ENCODE measurements around the gene GNAI3. TPM values are rescaled to one million over a fixed set of nuclear protein-coding genes. Genes with fewer than 3 reads are reported as not detected.

Gene GNAI3
- total RNA-seq, 1 donor from 2014 or later = 2.2 TPM

Other genes with a start within 250 kb of the GNAI3 start
- 0.35 TPM for gene MYBPHL, start 241.6 kb upstream of the GNAI3 start, total RNA-seq
- 117 TPM for gene SORT1, start 150.7 kb upstream of the GNAI3 start, total RNA-seq
- gene PSMA5, start 122.2 kb upstream of the GNAI3 start, total RNA-seq = 50.8 TPM
- gene SYPL2, start 82.1 kb upstream of the GNAI3 start, total RNA-seq = 30.4 TPM
- 3.4 TPM for gene ATXN7L2, start 64.7 kb upstream of the GNAI3 start, total RNA-seq
- gene CYB561D1, start 54.5 kb upstream of the GNAI3 start, total RNA-seq = 4.3 TPM
- 18.4 TPM for gene AMIGO1, start 38.9 kb upstream of the GNAI3 start, total RNA-seq
- 0.07 TPM for gene GPR61, start 8.7 kb upstream of the GNAI3 start, total RNA-seq
- gene GNAT2, start 71.0 kb downstream of the GNAI3 start, total RNA-seq = not detected
- gene AMPD2, start 71.2 kb downstream of the GNAI3 start, total RNA-seq = 11.0 TPM
- 46.5 TPM for gene GSTM4, start 107.5 kb downstream of the GNAI3 start, total RNA-seq
- 83.6 TPM for gene GSTM2, start 119.4 kb downstream of the GNAI3 start, total RNA-seq
- not detected for gene GSTM1, start 139.2 kb downstream of the GNAI3 start, total RNA-seq
- gene GSTM5, start 163.6 kb downstream of the GNAI3 start, total RNA-seq = 2.6 TPM
- gene GSTM3, start 192.4 kb downstream of the GNAI3 start, total RNA-seq = 113 TPM
- gene EPS8L3, start 215.3 kb downstream of the GNAI3 start, total RNA-seq = not detected

Data from left ventricle myocardium superior (tissue), 1 donor.